Measurements from ENCODE around the gene NFIA. TPM values are rescaled to one million over a fixed set of nuclear protein-coding genes. Genes with fewer than 3 reads are reported as not detected.

The NFIA gene
- total and polyA plus RNA-seq, 2 donors (not counting 1 experiment from before 2014, with no cell fraction given), result 5.4 to 11.0 TPM

- no peaks in the 10 kb centered on the region for H3K27me3 ChIP-seq (ENCODE audit: control insufficient read depth, insufficient read depth, low read length)
- H3K4me1 ChIP-seq (ENCODE audit: control insufficient read depth, extremely low read depth, insufficient read depth, low read length), result peaks cover 9% of the 10 kb centered on the region
- no peaks in the 10 kb centered on the region for H3K36me3 ChIP-seq (ENCODE audit: control insufficient read depth, insufficient read depth, low read length)
- no peak for DNase-seq (ENCODE audit: low read depth in 2 of 2)
- H2AFZ ChIP-seq (ENCODE audit: low read length), result no peak overlapping the region
- H4K20me1 ChIP-seq (ENCODE audit: control insufficient read depth, extremely low read depth, insufficient read depth, low read length), result no peaks in the 10 kb centered on the region
- no peak overlapping the region for H3K27ac ChIP-seq (ENCODE audit: insufficient read depth, low read length)
- no peak overlapping the region for H3K9ac ChIP-seq (ENCODE audit: insufficient read depth, low read length)
- no peaks in the 10 kb centered on the region for H3K79me2 ChIP-seq (ENCODE audit: control insufficient read depth, insufficient read depth, low read length)
- TF ChIP-seq CTCF (conservative IDR thresholded peaks at IDR 0.05 in 1 of 2, IDR thresholded peaks at IDR 0.05 in 1 of 2; ENCODE audit: low read depth in 1 of 2, low read length in 2 of 2) (no peak), EZH2 (IDR thresholded peaks at IDR 0.05; ENCODE audit: low read length, missing control alignments) (no peak)
- no peak overlapping the region for H3K4me2 ChIP-seq (ENCODE audit: extremely low read depth, insufficient read depth, low read length)
- H3K9me3 ChIP-seq (ENCODE audit: control insufficient read depth, insufficient read depth, low read depth, low read length), result no peaks in the 10 kb centered on the region
- no peak overlapping the region for H3K4me3 ChIP-seq (replicated peaks in 1 of 4; ENCODE audit: control extremely low read depth in 1 of 4, insufficient read depth in 1 of 4, low read depth in 3 of 4, low read length in 4 of 4)
These were observed 104.4 kb downstream of the NFIA start for GRCh38 chr1:61186753-61187152.

DNA sequence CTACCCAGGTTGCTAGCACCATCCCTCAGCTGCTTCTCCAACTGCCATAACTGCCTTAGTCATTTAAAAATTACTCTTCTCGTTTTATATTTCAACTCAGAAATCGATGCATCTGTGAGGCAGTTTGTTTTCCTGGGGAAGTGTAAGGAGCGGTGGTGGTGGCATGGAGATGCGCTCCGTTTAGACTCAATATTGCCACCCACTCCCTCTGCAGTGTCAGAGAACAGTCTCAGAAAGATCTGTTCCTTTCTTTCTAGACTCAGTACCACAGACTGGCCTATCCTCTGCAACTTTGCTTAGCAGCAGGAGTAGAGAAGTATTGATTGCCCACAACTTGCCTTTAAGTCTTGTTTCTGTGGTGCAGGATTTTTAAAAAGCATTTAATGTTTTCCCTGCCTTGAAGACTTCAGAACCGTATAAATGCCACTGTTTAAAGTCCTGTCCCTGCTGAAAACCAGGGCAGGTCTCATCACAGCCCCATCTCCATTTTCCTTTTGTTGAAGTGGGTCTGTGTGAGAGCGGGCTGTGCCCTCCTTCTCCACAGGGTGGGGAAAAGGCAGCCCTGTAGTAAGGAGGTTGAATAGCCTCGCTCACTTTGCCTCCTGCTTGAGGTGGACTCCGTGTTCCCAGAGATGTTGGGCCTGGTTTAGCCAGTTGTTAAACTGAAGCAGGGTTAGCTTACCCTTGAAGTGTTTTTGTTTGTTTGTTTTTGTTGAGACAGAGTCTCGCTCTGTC, 105.2 kb downstream of the NFIA start:
- no peaks in the 10 kb centered on the region for H3K9me3 ChIP-seq (ENCODE audit: control insufficient read depth, insufficient read depth, low read depth, low read length)
- H3K27ac ChIP-seq (ENCODE audit: insufficient read depth, low read length), result no peak overlapping the region
- no peak for TF ChIP-seq EZH2 (IDR thresholded peaks at IDR 0.05; ENCODE audit: low read length, missing control alignments)
- no peak for TF ChIP-seq CTCF (conservative IDR thresholded peaks at IDR 0.05 in 1 of 2, IDR thresholded peaks at IDR 0.05 in 1 of 2; ENCODE audit: low read depth in 1 of 2, low read length in 2 of 2)
- no peak overlapping the region for H3K4me3 ChIP-seq (replicated peaks in 1 of 4; ENCODE audit: control extremely low read depth in 1 of 4, insufficient read depth in 1 of 4, low read depth in 3 of 4, low read length in 4 of 4)
- no peak overlapping the region for H3K9ac ChIP-seq (ENCODE audit: insufficient read depth, low read length)
- H3K27me3 ChIP-seq (ENCODE audit: control insufficient read depth, insufficient read depth, low read length), result no peaks in the 10 kb centered on the region
- no peak overlapping the region for H2AFZ ChIP-seq (ENCODE audit: low read length)
- H3K36me3 ChIP-seq (ENCODE audit: control insufficient read depth, insufficient read depth, low read length), result no peaks in the 10 kb centered on the region
- peaks cover 9% of the 10 kb centered on the region for H3K4me1 ChIP-seq (ENCODE audit: control insufficient read depth, extremely low read depth, insufficient read depth, low read length)
- H3K4me2 ChIP-seq (ENCODE audit: extremely low read depth, insufficient read depth, low read length), result no peak overlapping the region
- H4K20me1 ChIP-seq (ENCODE audit: control insufficient read depth, extremely low read depth, insufficient read depth, low read length), result no peaks in the 10 kb centered on the region
- no peaks in the 10 kb centered on the region for H3K79me2 ChIP-seq (ENCODE audit: control insufficient read depth, insufficient read depth, low read length)
- no peak for DNase-seq (ENCODE audit: low read depth in 2 of 2)

- Histone ChIP-seq H3K4me3 (replicated peaks in 1 of 4; ENCODE audit: control extremely low read depth in 1 of 4, insufficient read depth in 1 of 4, low read depth in 3 of 4, low read length in 4 of 4) (no peak overlapping the region), H3K79me2 (ENCODE audit: control insufficient read depth, insufficient read depth, low read length) (no peaks in the 10 kb centered on the region), H3K4me2 (ENCODE audit: extremely low read depth, insufficient read depth, low read length) (no peak overlapping the region), H3K9ac (ENCODE audit: insufficient read depth, low read length) (no peak overlapping the region), H3K27me3 (ENCODE audit: control insufficient read depth, insufficient read depth, low read length) (no peaks in the 10 kb centered on the region), H2AFZ (ENCODE audit: low read length) (no peak overlapping the region), H3K4me1 (ENCODE audit: control insufficient read depth, extremely low read depth, insufficient read depth, low read length) (no peaks in the 10 kb centered on the region), H3K9me3 (ENCODE audit: control insufficient read depth, insufficient read depth, low read depth, low read length) (no peaks in the 10 kb centered on the region), H3K36me3 (ENCODE audit: control insufficient read depth, insufficient read depth, low read length) (no peaks in the 10 kb centered on the region), H4K20me1 (ENCODE audit: control insufficient read depth, extremely low read depth, insufficient read depth, low read length) (no peaks in the 10 kb centered on the region), H3K27ac (ENCODE audit: insufficient read depth, low read length) (no peak overlapping the region)
- no peak for TF ChIP-seq CTCF (conservative IDR thresholded peaks at IDR 0.05 in 1 of 2, IDR thresholded peaks at IDR 0.05 in 1 of 2; ENCODE audit: low read depth in 1 of 2, low read length in 2 of 2)
- no peak for TF ChIP-seq EZH2 (IDR thresholded peaks at IDR 0.05; ENCODE audit: low read length, missing control alignments)
- DNase-seq (ENCODE audit: low read depth in 2 of 2), result no peak
These were observed 107.8 kb downstream of the NFIA start for GRCh38 chr1:61190153-61190552.

Data from fibroblast of lung (primary cell).